ENCODE measurements around the gene MTX1.

- no peak for TF ChIP-seq CTCF (IDR thresholded peaks at IDR 0.05; ENCODE audit: low read depth, low read length, poor library complexity, severe bottlenecking)
- TF ChIP-seq EZH2phosphoT487 (IDR thresholded peaks at IDR 0.05; ENCODE audit: borderline replicate concordance, low read length) = no peak
These were observed 16.6 kb upstream of the MTX1 start for GRCh38 chr1:155191904-155192303.

All from DOHH2 (cell line).